Measurements from ENCODE around the gene LIF.
A peak's percentile ranks its signal among the peaks of the same experiment; 100 is the strongest.

Gene LIF

GRCh38 chr22:30285176-30285845 lies 38.8 kb upstream of the LIF start:
- CTCF ChIA-PET: interaction anchor here (0.9 to 7.6 kb wide), 10 partner anchors 8 to 649 kb away, joined by 3 to 91 read pairs (median 6); partner anchors contain the start of gene RNF215
- peaks cover 0 to 3% (median under 1%) of the 10 kb centered on the region in 4 experiments for H3K36me3 ChIP-seq (ENCODE audit: control insufficient read depth in 4 of 4, insufficient read depth in 4 of 4, low read length in 3 of 4)
- POLR2A ChIA-PET: interaction anchor here (0.6 to 1.1 kb wide), 2 partner anchors 17 to 22 kb away, joined by 3 to 4 read pairs; no protein-coding TSS in a partner anchor
- no peaks in the 10 kb centered on the region for H3K27me3 ChIP-seq (replicated peaks in 2 of 5; ENCODE audit: control insufficient read depth in 4 of 5, insufficient read depth in 5 of 5, low read length in 4 of 5)
- no peak for DNase-seq
- H3K4me3 ChIP-seq (ENCODE audit: control insufficient read depth in 1 of 7, extremely low read depth in 1 of 7, insufficient read depth in 4 of 7, low read depth in 2 of 7, low read length in 6 of 7): no peak overlapping the region
- WGBS (ENCODE audit: insufficient coverage): 94% methylated on average over 22 of the region's 27 CpGs
- no peaks in the 10 kb centered on the region for H3K9me3 ChIP-seq (ENCODE audit: control extremely low read depth in 1 of 5, control insufficient read depth in 4 of 5, insufficient read depth in 2 of 5, low read depth in 1 of 5, low read length in 4 of 5)
- H3K4me1 ChIP-seq (ENCODE audit: control extremely low read depth in 1 of 4, control insufficient read depth in 4 of 4, insufficient read depth in 4 of 4, low read length in 3 of 4): peaks cover 4 to 50% (median 46%) of the 10 kb centered on the region in 4 experiments
- no peak overlapping the region for H3K27ac ChIP-seq (ENCODE audit: insufficient read depth in 1 of 2, low read depth in 1 of 2, low read length in 2 of 2, poor library complexity in 1 of 2, severe bottlenecking in 2 of 2)

GRCh38 chr22:30284666-30285065 lies 38.1 kb upstream of the LIF start:
- no peaks in the 10 kb centered on the region for H3K9me3 ChIP-seq (ENCODE audit: control extremely low read depth in 1 of 5, control insufficient read depth in 4 of 5, insufficient read depth in 2 of 5, low read depth in 1 of 5, low read length in 4 of 5)
- 98% methylated on average over 3 of the region's 4 CpGs for WGBS (ENCODE audit: insufficient coverage)
- H3K27me3 ChIP-seq (replicated peaks in 2 of 5; ENCODE audit: control insufficient read depth in 4 of 5, insufficient read depth in 5 of 5, low read length in 4 of 5): no peaks in the 10 kb centered on the region
- no peak overlapping the region for H3K27ac ChIP-seq (ENCODE audit: insufficient read depth in 1 of 2, low read depth in 1 of 2, low read length in 2 of 2, poor library complexity in 1 of 2, severe bottlenecking in 2 of 2)
- no peak for DNase-seq
- CTCF ChIA-PET: interaction anchor here (1.4 to 7.6 kb wide), 5 partner anchors 9 to 180 kb away, joined by 5 to 91 read pairs (median 19); partner anchors contain the start of gene RNF215
- POLR2A ChIA-PET: interaction anchor here (1.1 kb wide), 1 partner anchor 22 kb away, joined by 4 read pairs; no protein-coding TSS in a partner anchor
- H3K4me3 ChIP-seq (ENCODE audit: control insufficient read depth in 1 of 7, extremely low read depth in 1 of 7, insufficient read depth in 4 of 7, low read depth in 2 of 7, low read length in 6 of 7): no peak overlapping the region
- H3K36me3 ChIP-seq (ENCODE audit: control insufficient read depth in 4 of 4, insufficient read depth in 4 of 4, low read length in 3 of 4): peaks cover 0 to 3% (median under 1%) of the 10 kb centered on the region in 4 experiments
- peaks cover 4 to 45% (median 43%) of the 10 kb centered on the region in 4 experiments for H3K4me1 ChIP-seq (ENCODE audit: control extremely low read depth in 1 of 4, control insufficient read depth in 4 of 4, insufficient read depth in 4 of 4, low read length in 3 of 4)

- WGBS (ENCODE audit: insufficient coverage): 96% methylated on average over 5 of the region's 9 CpGs
- POLR2A ChIA-PET: interaction anchor here (0.6 to 1.1 kb wide), 3 partner anchors 18 to 38 kb away, joined by 3 to 4 read pairs (median 4); partner anchors contain the start of gene OSM
- CTCF ChIA-PET: interaction anchor here (0.6 to 7.6 kb wide), 4 partner anchors 17 to 176 kb away, joined by 4 to 91 read pairs (median 14); partner anchors contain the start of gene RNF215
These were observed 37.6 kb upstream of the LIF start for GRCh38 chr22:30284172-30284571.

GRCh38 chr22:30283342-30283741 lies 36.8 kb upstream of the LIF start:
- peaks cover 2 to 47% (median 45%) of the 10 kb centered on the region in 4 experiments for H3K4me1 ChIP-seq (ENCODE audit: control extremely low read depth in 1 of 4, control insufficient read depth in 4 of 4, insufficient read depth in 4 of 4, low read length in 3 of 4)
- CTCF ChIA-PET: interaction anchor here (0.6 to 7.6 kb wide), 5 partner anchors 64 to 175 kb away, joined by 3 to 91 read pairs (median 3); partner anchors contain the start of genes CCDC157, RNF215, SEC14L2 and SF3A1
- H3K9me3 ChIP-seq (ENCODE audit: control extremely low read depth in 1 of 5, control insufficient read depth in 4 of 5, insufficient read depth in 2 of 5, low read depth in 1 of 5, low read length in 4 of 5): no peaks in the 10 kb centered on the region
- H3K36me3 ChIP-seq (ENCODE audit: control insufficient read depth in 4 of 4, insufficient read depth in 4 of 4, low read length in 3 of 4): peaks cover 0 to 3% (median under 1%) of the 10 kb centered on the region in 4 experiments
- WGBS (ENCODE audit: insufficient coverage): 100% methylated on average over 3 of the region's 4 CpGs
- no peak overlapping the region for H3K4me3 ChIP-seq (ENCODE audit: control insufficient read depth in 1 of 7, extremely low read depth in 1 of 7, insufficient read depth in 4 of 7, low read depth in 2 of 7, low read length in 6 of 7)
- peak in 1 of 3 donors; percentile 59 for DNase-seq
- H3K27me3 ChIP-seq (replicated peaks in 2 of 5; ENCODE audit: control insufficient read depth in 4 of 5, insufficient read depth in 5 of 5, low read length in 4 of 5): no peaks in the 10 kb centered on the region
- peak overlapping the region in 1 of 2 experiments; percentile 25 for H3K27ac ChIP-seq (ENCODE audit: insufficient read depth in 1 of 2, low read depth in 1 of 2, low read length in 2 of 2, poor library complexity in 1 of 2, severe bottlenecking in 2 of 2)
- POLR2A ChIA-PET: interaction anchor here (0.6 to 1.1 kb wide), 4 partner anchors 13 to 39 kb away, joined by 3 to 4 read pairs (median 3); no protein-coding TSS in a partner anchor

More at GRCh38 chr22:30284172-30284571, 37.6 kb upstream of the LIF start:
- no peaks in the 10 kb centered on the region for H3K9me3 ChIP-seq (ENCODE audit: control extremely low read depth in 1 of 5, control insufficient read depth in 4 of 5, insufficient read depth in 2 of 5, low read depth in 1 of 5, low read length in 4 of 5)
- peaks cover 4 to 48% (median 46%) of the 10 kb centered on the region in 4 experiments for H3K4me1 ChIP-seq (ENCODE audit: control extremely low read depth in 1 of 4, control insufficient read depth in 4 of 4, insufficient read depth in 4 of 4, low read length in 3 of 4)
- H3K36me3 ChIP-seq (ENCODE audit: control insufficient read depth in 4 of 4, insufficient read depth in 4 of 4, low read length in 3 of 4): peaks cover 0 to 3% (median under 1%) of the 10 kb centered on the region in 4 experiments
- no peak overlapping the region for H3K4me3 ChIP-seq (ENCODE audit: control insufficient read depth in 1 of 7, extremely low read depth in 1 of 7, insufficient read depth in 4 of 7, low read depth in 2 of 7, low read length in 6 of 7)
- DNase-seq: no peak
- H3K27me3 ChIP-seq (replicated peaks in 2 of 5; ENCODE audit: control insufficient read depth in 4 of 5, insufficient read depth in 5 of 5, low read length in 4 of 5): no peaks in the 10 kb centered on the region
- H3K27ac ChIP-seq (ENCODE audit: insufficient read depth in 1 of 2, low read depth in 1 of 2, low read length in 2 of 2, poor library complexity in 1 of 2, severe bottlenecking in 2 of 2): no peak overlapping the region

GRCh38 chr22:30282616-30283046 lies 36.1 kb upstream of the LIF start:
- Histone ChIP-seq H3K27me3 (replicated peaks in 2 of 5; ENCODE audit: control insufficient read depth in 4 of 5, insufficient read depth in 5 of 5, low read length in 4 of 5) (no peaks in the 10 kb centered on the region), H3K36me3 (ENCODE audit: control insufficient read depth in 4 of 4, insufficient read depth in 4 of 4, low read length in 3 of 4) (peaks cover 0 to 3% (median under 1%) of the 10 kb centered on the region in 4 experiments), H3K9me3 (ENCODE audit: control extremely low read depth in 1 of 5, control insufficient read depth in 4 of 5, insufficient read depth in 2 of 5, low read depth in 1 of 5, low read length in 4 of 5) (no peaks in the 10 kb centered on the region), H3K4me3 (ENCODE audit: control insufficient read depth in 1 of 7, extremely low read depth in 1 of 7, insufficient read depth in 4 of 7, low read depth in 2 of 7, low read length in 6 of 7) (no peak overlapping the region), H3K4me1 (ENCODE audit: control extremely low read depth in 1 of 4, control insufficient read depth in 4 of 4, insufficient read depth in 4 of 4, low read length in 3 of 4) (peaks cover 0 to 48% (median 45%) of the 10 kb centered on the region in 4 experiments), H3K27ac (ENCODE audit: insufficient read depth in 1 of 2, low read depth in 1 of 2, low read length in 2 of 2, poor library complexity in 1 of 2, severe bottlenecking in 2 of 2) (no peak overlapping the region)
- POLR2A ChIA-PET: interaction anchor here (1.0 to 1.1 kb wide), 3 partner anchors 12 to 17 kb away, joined by 3 read pairs; no protein-coding TSS in a partner anchor
- CTCF ChIA-PET: interaction anchor here (0.6 to 7.6 kb wide), 5 partner anchors 65 to 175 kb away, joined by 3 to 91 read pairs (median 3); partner anchors contain the start of genes CCDC157, RNF215, SEC14L2 and SF3A1
- WGBS (ENCODE audit: insufficient coverage): 14% methylated on average over 4 of the region's 7 CpGs
- peak in 2 of 3 donors; percentile 79 to 83 for DNase-seq

GRCh38 chr22:30280505-30280904 lies 33.9 kb upstream of the LIF start:
- ChIA-PET POLR2A (interaction anchor here (1.8 kb wide), 1 partner anchor 17 kb away, joined by 4 read pairs; no protein-coding TSS in a partner anchor), CTCF (interaction anchor here (1.3 to 3.9 kb wide), 5 partner anchors 8 to 172 kb away, joined by 4 to 19 read pairs (median 5); partner anchors contain the start of gene CASTOR1)
- H3K36me3 ChIP-seq (ENCODE audit: control insufficient read depth in 4 of 4, insufficient read depth in 4 of 4, low read length in 3 of 4): peaks cover 0 to 2% (median 0%) of the 10 kb centered on the region in 4 experiments
- H3K4me1 ChIP-seq (ENCODE audit: control extremely low read depth in 1 of 4, control insufficient read depth in 4 of 4, insufficient read depth in 4 of 4, low read length in 3 of 4): peaks cover 2 to 62% (median 58%) of the 10 kb centered on the region in 4 experiments
- H3K27me3 ChIP-seq (replicated peaks in 2 of 5; ENCODE audit: control insufficient read depth in 4 of 5, insufficient read depth in 5 of 5, low read length in 4 of 5): no peaks in the 10 kb centered on the region
- 78% methylated on average over 4 of the region's 8 CpGs for WGBS (ENCODE audit: insufficient coverage)
- H3K4me3 ChIP-seq (ENCODE audit: control insufficient read depth in 1 of 7, extremely low read depth in 1 of 7, insufficient read depth in 4 of 7, low read depth in 2 of 7, low read length in 6 of 7): no peak overlapping the region
- H3K27ac ChIP-seq (ENCODE audit: insufficient read depth in 1 of 2, low read depth in 1 of 2, low read length in 2 of 2, poor library complexity in 1 of 2, severe bottlenecking in 2 of 2): no peak overlapping the region
- no peaks in the 10 kb centered on the region for H3K9me3 ChIP-seq (ENCODE audit: control extremely low read depth in 1 of 5, control insufficient read depth in 4 of 5, insufficient read depth in 2 of 5, low read depth in 1 of 5, low read length in 4 of 5)
- DNase-seq: no peak
